Right lobe of liver (tissue), 4 donors: ENCODE results near the gene BMPER.

Source experiments
- CTCF ChIP-seq, 4 donors: fragments of 200-600 bp in 3 of 4; fragments of 450-650 bp in 1 of 4; IDR thresholded peaks; one replicate each; pipeline versions ENCODE4 v1.5.1 to v1.8.0; 2016 to 2022; ENCODE audit warnings: antibody characterized with exemption in 4 of 4, mild to moderate bottlenecking in 2 of 4
- POLR2A ChIP-seq: fragments of 450-650 bp; IDR thresholded peaks from one replicate; pipeline ENCODE4 v1.6.1; 2017; ENCODE audit warnings: antibody characterized with exemption, mild to moderate bottlenecking
- donor health status: DM: no; HTN: no; CAD: no.
- donor health status: DM: no; HTN: no; CAD: no.
- donor health status: DM: no; HTN: yes; CAD: no.

- TF ChIP-seq CTCF (IDR thresholded peaks at IDR 0.05), result no peak
- no peak for TF ChIP-seq POLR2A
These were observed 176.6 kb downstream of the BMPER start for GRCh38 chr7:34081935-34082334.
